Activated T-cell treated with anti-CD3 and anti-CD28 coated beads for 4 hours (primary cell): ENCODE data around the gene CCN2.
A peak's percentile ranks its signal among the peaks of the same experiment; 100 is the strongest.
"Not testable (repeated sequence)": the region's sequence is repeated elsewhere in the genome, so short reads cannot be mapped to it uniquely, and the experiment has no call there.

Source experiments
- DNase-seq: peaks from one replicate; pipeline ENCODE4 v3.0.0-alpha.2; 2020

CCN2 gene

DNA sequence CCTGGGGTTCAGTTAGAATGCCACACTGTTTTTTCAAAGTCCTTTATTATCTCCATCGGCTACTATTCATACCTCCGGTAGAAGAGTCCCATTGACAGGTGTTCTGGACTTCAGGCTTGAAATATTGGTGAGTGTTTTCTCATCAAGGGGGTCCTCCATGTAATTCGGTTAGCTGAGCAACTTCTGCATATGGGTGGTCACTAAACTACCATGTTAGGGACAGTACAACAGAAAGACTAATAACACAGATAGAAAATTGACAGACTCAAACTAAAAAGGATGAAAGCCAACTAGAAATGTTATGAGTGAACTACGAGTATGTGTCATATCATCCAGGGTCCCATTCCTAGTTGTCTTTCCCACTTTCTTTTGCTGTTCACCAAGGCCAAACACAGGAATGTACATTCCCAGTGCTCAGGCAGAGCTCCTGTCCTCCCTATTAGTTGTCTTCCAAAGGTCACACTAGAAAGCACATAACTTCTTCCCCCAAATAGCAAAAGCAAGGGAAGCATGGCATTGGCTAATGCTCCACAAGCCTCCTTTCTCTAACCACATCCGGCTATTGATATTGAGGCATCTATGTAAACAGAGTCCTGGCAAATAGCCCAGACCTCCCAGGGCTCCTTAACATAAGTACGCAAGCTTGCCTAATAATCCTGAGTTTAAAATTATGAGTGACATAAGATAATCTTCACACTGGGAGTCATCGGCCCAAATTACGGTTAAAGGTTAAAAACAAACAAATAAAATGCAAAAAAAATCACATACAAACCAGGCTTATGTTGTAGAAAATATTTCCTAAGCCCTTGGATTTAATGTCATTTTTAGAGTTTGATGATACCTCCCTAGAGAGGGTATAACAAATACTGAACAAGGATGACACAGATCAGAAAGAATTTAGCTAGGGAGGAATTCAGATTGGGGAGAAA is 13.2 kb downstream of the CCN2 start:
- DNase-seq: no peak

DNA sequence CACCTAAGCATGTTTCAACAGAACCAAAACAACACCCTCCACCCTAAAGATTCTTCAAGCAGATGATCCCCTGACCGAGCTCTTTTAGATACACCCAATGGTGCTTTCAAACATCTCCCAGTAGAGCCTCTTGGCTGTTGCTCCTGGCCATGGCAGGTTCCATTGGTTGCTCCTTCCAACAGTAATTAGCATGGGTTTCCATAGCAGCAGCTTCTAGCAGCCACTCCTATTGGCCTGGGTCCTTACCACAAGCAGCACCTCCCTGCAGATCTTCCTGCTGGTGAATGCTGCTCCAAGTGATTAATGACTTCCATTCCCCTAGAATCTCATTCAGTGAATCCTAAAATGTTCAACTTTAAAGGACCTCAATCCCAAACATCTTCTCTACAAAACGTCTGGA is 13.9 kb downstream of the CCN2 start:
- DNase-seq: no peak

DNA sequence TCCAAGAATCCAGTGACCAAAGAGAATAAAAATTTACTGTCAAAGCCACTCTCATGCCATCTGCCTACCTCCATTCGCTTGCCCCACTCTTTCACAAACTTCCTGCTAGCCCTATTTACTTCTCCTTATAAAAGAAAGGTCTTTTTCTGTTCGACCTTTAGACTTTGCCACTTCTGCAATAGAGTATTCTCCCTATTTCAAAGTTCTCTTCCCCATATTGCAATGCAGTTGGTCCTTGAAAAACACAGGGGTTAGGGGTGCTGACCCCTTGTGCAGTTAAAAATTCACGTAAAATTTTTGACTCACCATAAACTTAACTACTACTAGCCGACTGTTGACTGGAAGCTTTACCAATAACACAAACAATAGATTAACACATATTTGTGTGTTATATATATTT is 15.0 kb downstream of the CCN2 start:
- no peak for DNase-seq

DNA sequence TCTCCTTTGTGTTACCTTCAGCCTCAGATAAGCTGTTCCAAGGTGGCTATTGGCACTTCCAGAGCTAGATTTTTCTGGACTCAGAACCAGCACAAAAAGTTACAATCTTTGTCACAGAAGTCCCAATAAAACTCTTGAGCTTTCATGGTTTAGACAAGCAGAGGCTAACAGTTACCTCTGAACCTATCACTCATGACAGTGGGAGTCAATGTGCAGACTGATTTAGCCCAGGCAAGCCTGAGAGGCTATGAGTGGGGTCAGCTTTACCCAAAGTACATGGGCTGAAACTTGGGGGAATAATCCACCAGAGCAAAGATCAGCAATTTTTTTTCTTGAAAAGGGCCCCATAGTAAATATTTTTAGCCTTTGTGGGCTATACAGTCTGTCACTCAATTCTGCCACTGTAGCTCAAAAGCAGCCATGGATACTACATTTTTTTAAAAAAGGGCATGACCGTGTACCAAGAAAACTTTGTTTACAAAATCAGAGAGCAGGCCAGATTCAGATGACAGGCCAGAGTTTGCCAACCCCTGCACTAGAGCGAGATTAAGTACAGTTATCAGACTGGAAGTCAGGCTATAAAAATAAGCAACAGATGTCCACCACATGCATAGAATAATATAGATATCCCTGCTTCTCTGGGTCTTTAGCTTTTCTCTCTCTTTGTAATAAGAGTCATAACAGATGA is 20.0 kb downstream of the CCN2 start:
- DNase-seq: no peak

DNA sequence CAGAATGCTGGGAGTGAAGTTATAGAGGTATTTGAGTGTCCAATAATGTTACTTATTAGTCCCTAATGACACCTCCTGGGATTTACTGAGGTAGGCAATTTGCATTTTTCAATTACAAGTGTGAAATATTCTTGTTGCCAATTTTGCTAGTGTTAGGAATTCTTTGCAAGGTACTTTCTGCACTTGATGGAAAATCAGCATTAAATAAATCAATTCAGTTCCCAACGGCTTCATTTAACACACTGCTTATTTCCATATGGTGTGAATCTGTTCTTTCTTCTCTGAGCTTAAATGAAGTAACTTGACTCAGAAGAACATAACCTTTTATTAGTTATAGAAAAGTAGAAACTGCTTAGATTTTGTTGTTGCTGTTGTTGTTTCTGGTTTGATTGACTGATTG is 21.2 kb downstream of the CCN2 start:
- no peak for DNase-seq

DNA sequence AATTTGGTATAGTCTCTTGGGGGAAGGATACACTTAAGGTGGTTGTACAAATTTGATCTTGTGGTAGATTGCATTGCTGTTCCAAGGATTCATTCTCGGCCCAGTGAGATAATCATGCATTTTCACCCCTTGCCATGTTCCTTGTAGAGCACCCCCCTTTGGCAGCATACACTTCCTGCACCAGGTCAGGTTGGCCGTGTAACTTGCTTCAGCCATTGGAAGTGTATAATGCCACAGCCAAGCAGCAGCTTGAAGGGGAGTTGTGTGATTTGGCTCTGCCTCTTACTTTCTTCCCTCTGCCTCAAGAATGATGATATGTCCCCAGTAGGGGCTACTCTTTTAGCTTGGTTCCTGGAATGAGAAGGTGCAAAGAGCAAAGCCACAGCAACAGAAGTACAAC is 21.9 kb downstream of the CCN2 start:
- no peak for DNase-seq

DNA sequence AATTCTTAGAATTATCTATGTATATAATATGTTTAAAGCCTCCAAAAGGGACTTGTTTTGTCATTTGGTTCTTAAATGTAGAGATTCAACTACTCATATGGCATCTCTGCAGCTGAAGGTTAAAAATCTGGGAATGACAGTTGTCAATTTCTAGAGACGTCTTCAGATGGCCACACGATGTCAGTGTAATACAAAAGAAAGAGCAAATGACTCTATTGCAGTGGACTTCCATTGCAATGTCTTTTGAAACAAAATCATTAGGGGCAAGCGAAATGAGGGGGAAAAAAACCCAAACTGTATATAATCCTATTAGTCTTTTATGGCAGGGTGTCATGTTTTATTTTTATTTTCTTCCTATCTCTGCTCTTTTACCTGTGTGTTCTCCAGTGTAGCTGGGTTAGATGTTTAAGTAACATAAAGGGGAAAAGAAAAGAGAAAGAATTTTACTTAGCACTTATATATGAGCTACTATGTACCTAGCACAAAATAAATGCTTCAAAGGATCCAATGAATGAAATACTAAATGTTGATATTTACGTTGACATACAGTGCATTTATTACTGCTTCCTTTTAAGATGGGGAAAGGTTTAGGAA is 26.2 kb downstream of the CCN2 start:
- DNase-seq: no peak

DNA sequence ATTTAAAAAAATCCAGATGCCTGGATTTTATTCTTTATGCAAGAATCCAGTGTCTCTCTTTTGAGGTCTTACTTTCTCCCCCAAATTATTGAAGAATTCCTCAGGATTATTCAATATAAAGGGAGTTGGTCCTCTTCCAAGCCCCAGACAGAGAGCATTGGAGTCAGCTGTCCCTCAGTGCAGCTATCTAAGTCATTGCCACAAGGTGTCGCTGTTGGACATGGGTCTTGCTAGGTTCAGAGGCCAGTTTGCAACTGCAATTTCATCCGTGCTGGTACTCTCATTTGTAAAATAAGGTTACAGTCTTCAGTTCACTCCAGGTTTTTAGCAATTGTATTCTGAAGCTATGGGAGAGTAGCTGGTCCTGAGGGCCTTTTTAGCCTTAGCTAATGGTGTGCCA is 27.8 kb downstream of the CCN2 start:
- DNase-seq: no peak

DNA sequence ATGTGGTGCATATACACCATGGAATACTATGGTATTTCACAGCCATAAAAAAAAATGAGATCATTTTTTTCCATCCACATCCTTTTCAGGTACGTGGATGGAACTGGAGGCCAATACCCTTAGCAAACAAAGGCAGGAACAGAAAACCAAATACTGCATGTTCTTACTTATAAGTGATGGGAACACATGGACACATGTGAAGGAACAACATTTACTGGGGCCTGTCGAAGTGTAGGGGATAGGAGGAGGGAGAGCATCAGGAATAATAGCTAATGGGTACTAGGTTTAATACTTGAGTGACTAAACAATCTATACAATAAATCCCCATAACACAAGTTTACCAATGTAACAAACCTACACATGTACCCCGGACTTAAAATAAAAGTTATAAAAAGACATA is 30.5 kb downstream of the CCN2 start:
- no peak for DNase-seq

DNA sequence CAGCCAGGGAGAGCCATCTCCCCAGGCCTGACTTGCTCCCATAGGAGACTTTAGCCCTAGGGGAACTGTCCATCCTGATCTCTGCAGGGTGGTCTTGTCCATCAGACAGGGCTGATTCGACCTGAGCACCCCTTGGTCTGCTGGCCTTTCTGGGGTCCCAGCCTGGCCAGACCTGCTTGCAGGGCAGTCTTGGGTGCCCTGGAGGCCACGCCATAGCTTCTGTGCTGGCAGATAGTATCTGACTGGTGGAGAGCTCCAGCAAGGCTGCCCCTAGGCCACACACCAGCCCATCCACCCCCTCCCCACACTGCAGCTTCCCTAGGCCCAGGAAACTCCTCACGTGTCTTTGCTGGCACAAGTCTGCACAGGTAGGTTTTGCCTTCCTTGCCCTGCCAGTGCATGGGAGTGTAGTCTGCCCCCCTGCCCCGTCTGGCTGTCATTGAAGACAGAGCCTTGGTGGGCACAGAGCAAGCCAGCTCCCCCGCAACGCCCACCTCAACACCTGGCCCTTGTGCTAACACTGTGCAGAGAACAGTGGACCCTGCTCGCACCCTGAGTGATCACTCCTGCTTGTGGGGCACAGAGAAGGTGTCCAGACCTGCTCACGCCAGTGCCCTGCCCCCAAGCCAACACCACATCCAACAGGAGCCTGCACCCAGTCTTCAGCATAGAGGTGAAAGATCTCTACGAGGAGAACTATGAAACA is 32.4 kb downstream of the CCN2 start:
- DNase-seq: no peak

DNA sequence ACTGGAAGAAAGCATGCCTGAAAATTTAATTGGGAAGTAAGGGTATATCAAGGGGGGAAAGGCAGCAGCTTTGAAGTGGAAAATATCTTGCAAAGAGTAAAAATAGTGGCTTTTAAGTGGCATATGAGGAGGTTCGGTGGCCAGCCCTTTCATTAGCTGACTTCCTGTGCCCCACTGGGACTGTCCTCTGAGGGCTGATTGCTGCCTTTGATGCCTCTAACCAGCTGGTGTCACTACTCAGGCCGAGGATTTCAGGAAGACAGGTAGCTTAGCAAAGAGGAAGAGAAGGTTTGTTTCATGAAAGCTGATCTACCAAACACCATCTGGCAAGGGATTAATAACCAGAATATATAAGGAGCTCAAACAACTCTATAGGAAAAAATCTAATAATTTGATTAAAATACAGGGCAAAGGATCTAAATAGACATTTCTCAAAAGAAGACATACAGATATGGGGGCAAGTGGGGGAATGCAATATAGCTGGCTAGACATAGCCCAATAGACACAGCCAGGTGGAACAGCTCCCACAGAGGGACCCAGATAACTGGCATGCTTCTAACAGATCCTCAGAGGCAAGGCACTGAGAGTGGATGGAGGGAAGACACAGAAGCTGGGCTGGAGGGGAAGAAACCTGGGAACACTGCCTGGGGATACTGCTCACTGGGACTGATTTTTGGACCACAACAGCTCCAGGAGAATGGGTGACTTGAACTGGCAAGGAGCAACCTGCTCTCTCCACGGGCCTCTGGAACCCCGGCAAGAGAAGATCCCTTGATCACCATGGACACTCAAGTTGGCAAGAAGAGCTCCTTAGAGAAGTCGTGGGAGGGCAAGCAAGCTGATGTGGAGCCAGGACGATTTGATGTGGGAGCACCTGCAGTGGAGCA is 33.2 kb downstream of the CCN2 start:
- DNase-seq: no peak

DNA sequence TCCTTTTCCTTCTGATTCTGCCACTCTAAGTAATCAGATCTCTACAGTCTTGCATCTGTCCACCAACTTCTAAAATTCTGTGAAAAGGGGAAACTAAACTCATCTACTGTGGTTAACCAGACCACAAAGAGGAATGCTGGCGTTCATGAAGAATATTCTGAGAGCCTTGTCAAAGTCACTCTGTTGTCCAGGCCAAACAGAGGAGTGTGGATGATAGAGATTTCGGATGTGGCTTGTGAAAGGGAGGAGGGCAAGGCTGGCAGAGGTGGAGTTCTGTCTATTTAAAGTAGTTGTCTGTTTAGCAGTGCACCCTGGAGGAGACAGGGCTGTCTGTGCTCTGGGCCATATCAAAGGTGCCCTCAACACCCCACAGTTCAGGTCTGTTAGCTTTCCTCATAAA is 33.9 kb downstream of the CCN2 start:
- no peak for DNase-seq

DNA sequence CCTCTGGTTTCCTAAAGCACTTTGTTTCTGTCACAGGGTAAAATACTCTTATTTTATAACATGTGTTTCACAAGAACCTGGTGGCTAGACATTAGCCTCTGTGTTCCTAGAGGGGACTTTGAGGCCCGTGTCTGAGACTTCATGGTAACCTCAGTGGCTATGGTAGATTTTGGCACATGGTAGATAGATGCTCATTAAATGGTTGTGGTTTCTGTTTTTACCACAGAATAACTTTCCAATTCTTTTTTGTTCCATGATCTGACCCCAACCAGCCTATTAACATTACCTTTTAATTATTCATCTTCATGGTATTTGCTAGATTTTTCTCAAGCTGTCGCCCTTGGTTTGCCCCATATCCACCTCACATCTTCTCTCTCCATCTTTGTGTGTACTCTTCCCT is 34.3 kb downstream of the CCN2 start:
- no peak for DNase-seq

DNA sequence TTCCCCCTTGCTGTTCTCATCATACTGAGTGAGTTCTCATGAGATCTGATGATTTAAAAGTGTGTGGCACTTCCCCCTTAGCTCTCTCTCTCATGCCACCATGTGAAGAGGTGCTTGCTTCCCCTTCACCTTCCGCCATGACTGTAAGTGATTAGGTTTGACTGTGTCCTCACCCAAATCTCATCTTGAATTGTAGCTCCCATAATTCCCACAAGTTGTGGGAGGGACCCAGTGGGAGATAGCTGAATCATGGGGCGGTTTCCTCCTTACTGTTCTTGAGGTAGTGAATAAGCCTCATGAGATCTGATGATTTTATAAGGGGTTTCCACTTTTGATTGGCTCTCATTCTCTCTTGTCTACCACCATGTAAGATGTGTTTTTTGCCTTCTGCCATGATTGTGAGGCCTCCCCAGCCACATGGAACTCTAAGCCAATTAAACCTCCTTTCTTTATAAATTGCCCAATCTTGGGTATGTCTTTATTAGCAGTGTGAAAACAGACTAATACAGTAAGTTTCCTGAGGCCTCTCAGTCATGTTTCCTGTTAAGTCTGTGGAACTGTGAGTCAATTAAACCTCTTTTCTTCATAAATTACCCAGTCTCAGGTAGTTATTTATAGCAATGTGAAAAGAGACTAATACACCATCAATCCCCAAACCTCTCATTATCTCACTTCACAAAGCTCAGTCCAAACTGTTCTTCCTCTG is 34.9 kb downstream of the CCN2 start:
- DNase-seq: not testable (repeated sequence)

DNA sequence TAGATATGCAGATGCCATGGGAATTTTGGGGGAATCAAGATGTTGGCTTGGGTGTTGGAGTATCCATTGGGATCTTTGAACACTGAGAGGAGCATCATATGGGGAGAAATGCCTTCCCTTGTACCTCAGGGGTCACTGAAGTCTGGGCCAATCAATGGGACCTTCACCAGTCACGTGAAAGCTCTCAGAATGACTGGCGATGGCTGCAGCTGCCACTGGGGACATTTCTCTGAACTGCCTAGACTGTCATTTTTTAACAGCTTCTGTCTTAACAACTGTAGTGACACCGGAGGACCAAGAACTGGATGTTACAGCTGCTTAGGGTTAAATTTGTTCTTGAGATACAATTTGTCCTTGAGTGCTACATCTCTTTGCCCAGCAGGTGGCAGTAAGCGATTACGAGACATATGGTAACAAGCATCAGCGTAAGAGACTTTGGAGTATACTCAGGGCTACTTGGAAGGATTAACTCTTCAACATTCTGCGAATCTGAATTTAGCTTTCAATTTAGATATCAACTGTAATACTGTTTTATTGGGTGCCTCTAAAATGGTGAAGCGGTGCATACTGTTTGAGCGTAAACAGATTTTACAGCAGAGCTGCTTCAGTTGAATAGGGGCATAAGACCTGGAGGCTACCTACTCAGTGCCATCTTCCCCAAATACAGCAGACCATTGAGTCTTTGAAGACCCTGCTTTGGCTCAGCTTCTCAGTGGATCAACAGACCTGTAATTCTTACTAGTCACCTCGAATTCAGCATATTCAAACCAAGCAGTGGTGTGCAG is 36.0 kb downstream of the CCN2 start:
- DNase-seq: peak; percentile 18

DNA sequence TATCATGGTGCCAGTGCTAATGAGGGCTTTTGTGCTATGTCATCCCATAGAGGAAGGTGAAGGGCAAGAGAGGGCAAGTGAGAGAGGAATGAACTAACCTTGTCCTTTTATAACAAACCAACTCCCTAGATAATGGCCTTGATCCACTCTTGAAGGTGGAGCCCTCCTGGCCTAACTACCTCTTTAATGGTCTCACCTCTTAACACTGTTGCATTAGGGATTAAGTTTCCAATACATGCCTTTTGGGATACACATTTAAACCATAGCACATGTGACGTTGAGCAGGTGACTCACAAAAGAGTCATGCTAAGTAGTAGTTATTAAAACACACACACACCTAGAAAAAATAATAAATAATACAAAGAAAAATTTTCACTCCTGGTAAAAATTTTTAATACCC is 36.9 kb downstream of the CCN2 start:
- DNase-seq: no peak

DNA sequence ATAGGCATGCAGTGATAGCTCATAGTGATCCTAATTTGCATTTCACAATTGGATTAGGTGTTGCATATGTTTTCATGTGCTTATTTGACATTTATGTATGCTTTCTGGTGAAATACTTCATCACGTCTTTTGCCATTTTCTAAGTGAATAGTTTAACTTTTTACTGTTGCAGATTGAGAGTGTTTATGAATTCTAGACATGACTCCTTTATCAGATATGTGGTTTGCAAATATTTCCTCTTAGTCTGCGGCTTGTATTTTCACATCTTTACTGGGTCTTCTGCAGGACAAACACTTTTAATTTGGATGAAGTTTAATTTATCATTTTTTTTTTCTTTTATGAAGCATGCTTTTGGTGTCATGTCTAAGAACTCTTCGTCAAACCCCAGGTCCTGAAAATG is 39.2 kb downstream of the CCN2 start:
- DNase-seq: no peak

DNA sequence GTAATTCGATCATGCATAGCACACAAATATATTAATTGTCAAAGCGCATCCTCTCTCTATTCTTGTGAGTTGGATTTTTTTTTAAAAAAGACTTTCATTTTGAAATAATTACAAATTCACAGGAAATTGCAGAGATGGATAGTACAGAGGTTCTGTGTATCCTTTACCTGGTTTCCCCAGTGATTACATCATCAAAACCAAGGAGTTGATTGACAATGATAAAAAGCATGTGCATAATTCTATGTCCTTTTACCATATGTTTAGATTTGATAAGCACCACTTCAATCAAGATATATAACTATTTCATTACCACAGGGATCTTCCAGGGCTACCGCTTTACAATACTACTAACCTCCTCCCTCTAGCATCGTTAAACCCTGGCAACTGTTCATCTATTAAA is 40.2 kb downstream of the CCN2 start:
- no peak for DNase-seq

DNA sequence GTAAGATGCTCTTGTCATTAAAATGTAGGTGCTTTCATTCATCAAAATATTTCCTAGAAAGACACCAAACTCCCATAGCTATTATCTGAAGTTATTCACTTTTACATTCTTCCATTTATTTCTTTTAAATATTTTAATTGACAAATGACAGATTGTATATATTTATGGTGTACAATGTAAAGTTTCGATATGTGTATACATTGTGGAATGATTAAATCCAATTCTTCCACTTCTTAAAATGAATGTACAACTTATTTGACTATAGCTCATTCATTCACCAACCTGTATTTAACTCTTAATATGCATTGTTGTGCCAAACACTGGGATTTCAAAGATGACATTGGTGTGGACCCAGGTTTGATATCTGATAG is 41.0 kb downstream of the CCN2 start:
- DNase-seq: no peak

DNA sequence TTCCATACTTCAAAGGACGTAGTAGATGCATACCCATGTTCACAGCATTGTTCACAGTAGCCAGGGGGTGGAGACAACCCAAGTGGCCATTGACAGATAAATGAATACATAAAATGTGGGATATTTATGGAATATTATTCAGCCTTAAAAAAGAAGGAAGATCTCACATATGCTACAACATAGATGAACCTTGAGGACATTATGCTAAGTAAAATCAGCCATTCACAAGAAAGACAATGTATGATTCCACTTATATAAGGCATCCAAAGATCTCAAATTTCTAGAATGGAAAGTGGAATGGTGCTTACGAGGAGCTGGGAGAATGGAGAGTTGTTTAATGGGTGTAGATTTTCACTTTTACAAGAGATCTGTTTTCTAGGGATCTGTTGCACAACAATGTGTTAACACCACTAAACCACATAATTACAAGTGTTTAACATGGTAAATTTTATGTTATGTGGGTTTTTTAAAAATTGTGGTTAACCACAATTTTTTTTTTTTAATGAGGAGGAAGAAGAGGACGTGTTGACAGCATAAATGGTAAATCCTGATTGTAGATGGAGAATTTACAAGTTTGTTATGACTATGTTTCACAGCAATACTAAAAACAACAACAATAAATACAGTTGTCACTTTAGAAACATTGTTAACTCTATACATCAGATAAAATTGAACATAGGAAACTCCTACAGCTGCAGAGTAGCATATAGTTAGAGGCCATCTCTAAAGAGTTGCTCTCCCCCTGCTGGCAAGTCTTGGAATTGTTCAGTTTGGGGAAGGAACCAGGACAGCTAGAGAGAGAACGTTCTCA is 41.6 kb downstream of the CCN2 start:
- DNase-seq: peak; percentile 71
